Suprapubic skin (tissue), 4 donors: ENCODE data around the gene STS.

Experiments
- CTCF ChIP-seq, 2 donors: fragments of 200-600 bp in 1 of 2; fragments of 450-650 bp in 1 of 2; sonication (generic) in 1 of 2; IDR thresholded peaks; one replicate each; pipeline ENCODE4 v1.5.1; 2016 to 2019; ENCODE audit warnings: antibody characterized with exemption in 2 of 2, mild to moderate bottlenecking in 1 of 2, moderate library complexity in 1 of 2
- EP300 ChIP-seq: sonication (generic); formaldehyde crosslinking; IDR thresholded peaks from one replicate; pipeline ENCODE4 v1.6.1; 2017; ENCODE audit warnings: antibody characterized with exemption
- POLR2A ChIP-seq, 2 donors: fragments of 450-650 bp; IDR thresholded peaks; one replicate each; pipeline ENCODE4 v1.6.1; 2017; ENCODE audit warnings: antibody characterized with exemption in 2 of 2, mild to moderate bottlenecking in 2 of 2, moderate library complexity in 2 of 2
- POLR2AphosphoS5 ChIP-seq, 3 donors: sonication (generic); formaldehyde crosslinking; IDR thresholded peaks; one replicate each; pipeline ENCODE4 v1.6.1; 2017; ENCODE audit warnings: antibody characterized with exemption in 3 of 3

GRCh38 chrX:7143941-7144525 is 3.5 kb upstream of the STS start:
- no peak for TF ChIP-seq CTCF (IDR thresholded peaks at IDR 0.05)
- no peak for TF ChIP-seq EP300
- no peak for TF ChIP-seq POLR2AphosphoS5 (IDR thresholded peaks at IDR 0.05)
- no peak for TF ChIP-seq POLR2A (IDR thresholded peaks at IDR 0.05)
